ENCODE results near the gene FLYWCH2.
"Not testable (repeated sequence)": the region's sequence is repeated elsewhere in the genome, so short reads cannot be mapped to it uniquely, and the experiment has no call there.

FLYWCH2 gene

GRCh38 chr16:2912330-2913199, 29.6 kb downstream of the FLYWCH2 start:
- DNase-seq (ENCODE audit: low read depth), result peak; percentile 11

GRCh38 chr16:2913603-2914002, 30.6 kb downstream of the FLYWCH2 start:
- DNase-seq (ENCODE audit: low read depth), result no peak

GRCh38 chr16:2914233-2914632, 31.2 kb downstream of the FLYWCH2 start:
- no peak for DNase-seq (ENCODE audit: low read depth)

GRCh38 chr16:2915196-2915929, 32.3 kb downstream of the FLYWCH2 start:
- no peak for DNase-seq (ENCODE audit: low read depth)

GRCh38 chr16:2919511-2920255, 36.7 kb downstream of the FLYWCH2 start:
- DNase-seq (ENCODE audit: low read depth), result peak; percentile 41

GRCh38 chr16:2923481-2923880, 40.5 kb downstream of the FLYWCH2 start:
- no peak for DNase-seq (ENCODE audit: low read depth)

GRCh38 chr16:2924901-2925755, 42.1 kb downstream of the FLYWCH2 start:
- no peak for DNase-seq (ENCODE audit: low read depth)

GRCh38 chr16:2925951-2926649, 43.1 kb downstream of the FLYWCH2 start:
- no peak for DNase-seq (ENCODE audit: low read depth)

GRCh38 chr16:2926650-2926999, 43.6 kb downstream of the FLYWCH2 start:
- no peak for DNase-seq (ENCODE audit: low read depth)

- DNase-seq (ENCODE audit: low read depth), result peak; percentile 86
Observed at GRCh38 chr16:2927010-2927646, 44.1 kb downstream of the FLYWCH2 start.

- not testable (repeated sequence) for DNase-seq (ENCODE audit: low read depth)
Observed at GRCh38 chr16:2928151-2928550, 45.1 kb downstream of the FLYWCH2 start.

- no peak for DNase-seq (ENCODE audit: low read depth)
Observed at GRCh38 chr16:2928796-2929195, 45.8 kb downstream of the FLYWCH2 start.

- no peak for DNase-seq (ENCODE audit: low read depth)
Observed at GRCh38 chr16:2929693-2930092, 46.7 kb downstream of the FLYWCH2 start.

GRCh38 chr16:2930236-2930635, 47.2 kb downstream of the FLYWCH2 start:
- no peak for DNase-seq (ENCODE audit: low read depth)

GRCh38 chr16:2931231-2931914, 48.4 kb downstream of the FLYWCH2 start:
- not testable (repeated sequence) for DNase-seq (ENCODE audit: low read depth)

GRCh38 chr16:2933136-2933535, 50.1 kb downstream of the FLYWCH2 start:
- no peak for DNase-seq (ENCODE audit: low read depth)

GRCh38 chr16:2933701-2934100, 50.7 kb downstream of the FLYWCH2 start:
- DNase-seq (ENCODE audit: low read depth), result no peak

- no peak for DNase-seq (ENCODE audit: low read depth)
Observed at GRCh38 chr16:2934450-2934849, 51.4 kb downstream of the FLYWCH2 start.

GRCh38 chr16:2936436-2937011, 53.5 kb downstream of the FLYWCH2 start:
- DNase-seq (ENCODE audit: low read depth), result no peak

- DNase-seq (ENCODE audit: low read depth), result no peak
Observed at GRCh38 chr16:2937170-2937569, 54.2 kb downstream of the FLYWCH2 start.
